Transverse colon (tissue), 4 donors: ENCODE data around the gene BAX.

Experiments
- CTCF ChIP-seq, 5 experiments: fragments of 200-600 bp in 3 of 5; fragments of 450-650 bp in 2 of 5; sonication (generic) in 3 of 5; IDR thresholded peaks; 1 replicate in 2 of 5; 2 replicates in 3 of 5; pipeline ENCODE4 v1.5.1; 2016 to 2017; ENCODE audit warnings: antibody characterized with exemption in 5 of 5, inconsistent platforms in 3 of 5, mild to moderate bottlenecking in 2 of 5, moderate library complexity in 1 of 5
- EP300 ChIP-seq: sonication (generic); formaldehyde crosslinking; IDR thresholded peaks from one replicate; pipeline ENCODE4 v1.6.1; 2017; ENCODE audit warnings: antibody characterized with exemption, low read depth
- POLR2A ChIP-seq: fragments of 450-650 bp; IDR thresholded peaks from one replicate; pipeline ENCODE4 v1.6.1; 2016; ENCODE audit warnings: antibody characterized with exemption, mild to moderate bottlenecking, moderate library complexity
- POLR2AphosphoS5 ChIP-seq, 3 donors: sonication (generic); formaldehyde crosslinking; IDR thresholded peaks; one replicate each; pipeline ENCODE4 v1.6.1; 2016; ENCODE audit warnings: antibody characterized with exemption in 3 of 3

- no peak for TF ChIP-seq CTCF (IDR thresholded peaks at IDR 0.05)
- TF ChIP-seq POLR2AphosphoS5 (IDR thresholded peaks at IDR 0.05): no peak
- TF ChIP-seq POLR2A: no peak
- no peak for TF ChIP-seq EP300
Observed at GRCh38 chr19:48922548-48923490, 31.9 kb upstream of the BAX start.
